Right forelimb (tissue), 1 donor: Measurements from ENCODE around the gene ZNF526.

Experiments
- DNase-seq: peaks from one replicate; pipeline ENCODE4 v3.0.0-alpha.2; 2018

Gene ZNF526

GRCh38 chr19:42225718-42226292 lies 5.7 kb downstream of the ZNF526 start:
- no peak for DNase-seq

- no peak for DNase-seq
Measured at GRCh38 chr19:42226886-42227285, 6.8 kb downstream of the ZNF526 start.

GRCh38 chr19:42228641-42229040 lies 8.5 kb downstream of the ZNF526 start:
- DNase-seq = no peak

GRCh38 chr19:42229301-42229854 lies 9.3 kb downstream of the ZNF526 start:
- no peak for DNase-seq

GRCh38 chr19:42229855-42230351 lies 9.8 kb downstream of the ZNF526 start:
- DNase-seq = no peak

- no peak for DNase-seq
Measured at GRCh38 chr19:42230571-42230970, 10.5 kb downstream of the ZNF526 start.

GRCh38 chr19:42232435-42232834 lies 12.3 kb downstream of the ZNF526 start:
- DNase-seq = no peak

GRCh38 chr19:42233106-42233505 lies 13.0 kb downstream of the ZNF526 start:
- no peak for DNase-seq

GRCh38 chr19:42233678-42234292 lies 13.7 kb downstream of the ZNF526 start:
- no peak for DNase-seq

- DNase-seq = no peak
Measured at GRCh38 chr19:42234364-42234763, 14.3 kb downstream of the ZNF526 start.

GRCh38 chr19:42235181-42235580 lies 15.1 kb downstream of the ZNF526 start:
- no peak for DNase-seq

GRCh38 chr19:42239544-42240220 lies 19.6 kb downstream of the ZNF526 start:
- no peak for DNase-seq

GRCh38 chr19:42241279-42241678 lies 21.2 kb downstream of the ZNF526 start:
- no peak for DNase-seq

GRCh38 chr19:42242069-42242511 lies 22.0 kb downstream of the ZNF526 start:
- DNase-seq = no peak

GRCh38 chr19:42242512-42243409 lies 22.6 kb downstream of the ZNF526 start, which contains the start of gene GSK3A:
Gene GSK3A (minus strand): TSS chr19:42242602. CDS start chr19:42242465, 137 bp downstream.
- DNase-seq = peak; percentile 98

- peak; percentile 96 for DNase-seq
Measured at GRCh38 chr19:42244347-42245220, 24.5 kb downstream of the ZNF526 start.

GRCh38 chr19:42245231-42245630 lies 25.1 kb downstream of the ZNF526 start:
- DNase-seq = no peak

- DNase-seq = peak; percentile 77
Measured at GRCh38 chr19:42246143-42246921, 26.2 kb downstream of the ZNF526 start.

- DNase-seq = no peak
Measured at GRCh38 chr19:42246922-42247639, 27.0 kb downstream of the ZNF526 start.

- DNase-seq = no peak
Measured at GRCh38 chr19:42247640-42248199, 27.6 kb downstream of the ZNF526 start.
